Left hindlimb (tissue), 1 donor: ENCODE measurements around the gene SASH1.
"Not testable (repeated sequence)": the region's sequence is repeated elsewhere in the genome, so short reads cannot be mapped to it uniquely, and the experiment has no call there.

ENCODE experiments used
- DNase-seq: peaks from one replicate; pipeline ENCODE4 v3.0.0-alpha.2; 2018

SASH1 gene

GRCh38 chr6:148329596-148330381 lies 12.8 kb upstream of the SASH1 start:
- no peak for DNase-seq

- DNase-seq, result no peak
These were observed 10.6 kb upstream of the SASH1 start for GRCh38 chr6:148332088-148332487.

- no peak for DNase-seq
These were observed 5.7 kb upstream of the SASH1 start for GRCh38 chr6:148336901-148337300.

- no peak for DNase-seq
These were observed 2.9 kb upstream of the SASH1 start for GRCh38 chr6:148339766-148340165.

- no peak for DNase-seq
These were observed 1.9 kb upstream of the SASH1 start for GRCh38 chr6:148340586-148341297.

GRCh38 chr6:148342100-148342349 lies 613 bp upstream of the SASH1 start:
- no peak for DNase-seq

- no peak for DNase-seq
These were observed 577 bp downstream of the SASH1 start for GRCh38 chr6:148343047-148343782.

- no peak for DNase-seq
These were observed 2.5 kb downstream of the SASH1 start for GRCh38 chr6:148345176-148345575.

- no peak for DNase-seq
These were observed 2.9 kb downstream of the SASH1 start for GRCh38 chr6:148345578-148345977.

GRCh38 chr6:148346681-148347440 lies 4.2 kb downstream of the SASH1 start:
- DNase-seq, result no peak

GRCh38 chr6:148347441-148348054 lies 4.9 kb downstream of the SASH1 start:
- DNase-seq, result no peak

- no peak for DNase-seq
These were observed 5.7 kb downstream of the SASH1 start for GRCh38 chr6:148348335-148348734.

GRCh38 chr6:148348778-148349177 lies 6.1 kb downstream of the SASH1 start:
- no peak for DNase-seq

GRCh38 chr6:148349466-148349865 lies 6.8 kb downstream of the SASH1 start:
- no peak for DNase-seq

- DNase-seq, result no peak
These were observed 8.7 kb downstream of the SASH1 start for GRCh38 chr6:148351309-148351708.

GRCh38 chr6:148352421-148352820 lies 9.8 kb downstream of the SASH1 start:
- not testable (repeated sequence) for DNase-seq

GRCh38 chr6:148358196-148358785 lies 15.7 kb downstream of the SASH1 start:
- no peak for DNase-seq

- no peak for DNase-seq
These were observed 16.6 kb downstream of the SASH1 start for GRCh38 chr6:148359228-148359627.

GRCh38 chr6:148364056-148364824 lies 21.6 kb downstream of the SASH1 start:
- no peak for DNase-seq

- no peak for DNase-seq
These were observed 22.4 kb downstream of the SASH1 start for GRCh38 chr6:148365041-148365440.

GRCh38 chr6:148367411-148368024 lies 24.9 kb downstream of the SASH1 start:
- DNase-seq, result peak; percentile 70
